Inflammatory macrophage (primary cell): ENCODE measurements around the gene TPRA1.
"Not testable (repeated sequence)": the region's sequence is repeated elsewhere in the genome, so short reads cannot be mapped to it uniquely, and the experiment has no call there.

Source experiments
- DNase-seq, 2 donors: peaks; one replicate each; pipeline ENCODE4 v3.0.0-alpha.2; 2020 to 2022

The TPRA1 gene

GRCh38 chr3:127535901-127536829 lies 54.4 kb downstream of the TPRA1 start:
- no peak for DNase-seq

- DNase-seq: no peak
Observed at GRCh38 chr3:127535106-127535785, 55.3 kb downstream of the TPRA1 start.

- no peak for DNase-seq
Observed at GRCh38 chr3:127534564-127534963, 56.0 kb downstream of the TPRA1 start.

GRCh38 chr3:127534161-127534451 lies 56.4 kb downstream of the TPRA1 start:
- DNase-seq: no peak

GRCh38 chr3:127532561-127533203 lies 57.9 kb downstream of the TPRA1 start:
- DNase-seq: no peak

GRCh38 chr3:127531821-127532220 lies 58.7 kb downstream of the TPRA1 start:
- no peak for DNase-seq

- DNase-seq: not testable (repeated sequence)
Observed at GRCh38 chr3:127530863-127531262, 59.7 kb downstream of the TPRA1 start.

- DNase-seq: peak in 1 of 2 donors; percentile 16
Observed at GRCh38 chr3:127529346-127530188, 61.0 kb downstream of the TPRA1 start.

- DNase-seq: no peak
Observed at GRCh38 chr3:127525373-127525772, 65.2 kb downstream of the TPRA1 start.

- DNase-seq: no peak
Observed at GRCh38 chr3:127524296-127524896, 66.1 kb downstream of the TPRA1 start.
